Tibial artery (tissue), 4 donors: Measurements from ENCODE around the gene RCSD1.

ENCODE experiments used
- DNase-seq, 2 donors: peaks; one replicate each; pipeline ENCODE4 v3.0.0-alpha.2; 2019
- H3K27ac ChIP-seq, 2 donors: fragments of 200-600 bp; sonication (generic) in 1 of 2; 1 replicate in 1 of 2; 2 replicates in 1 of 2; pipeline ENCODE4 v1.5.1; 2018 to 2019; ENCODE audit warnings: mild to moderate bottlenecking in 1 of 2
- H3K27me3 ChIP-seq, 2 donors: fragments of 200-600 bp; sonication (generic) in 1 of 2; one replicate each; pipeline versions ENCODE4 v1.5.1 to v1.6.0; 2016 to 2019
- H3K36me3 ChIP-seq, 3 donors: fragments of 200-600 bp; sonication (generic) in 2 of 3; one replicate each; pipeline ENCODE4 v1.5.1; 2016 to 2019; ENCODE audit warnings: mild to moderate bottlenecking in 2 of 3
- H3K4me1 ChIP-seq, 4 donors: fragments of 200-600 bp; sonication (generic) in 2 of 4; 1 replicate in 3 of 4; 2 replicates in 1 of 4; pipeline ENCODE4 v1.5.1; 2016 to 2019
- H3K4me3 ChIP-seq, 2 donors: fragments of 200-600 bp; sonication (generic) in 1 of 2; 1 replicate in 1 of 2; 2 replicates in 1 of 2; pipeline ENCODE4 v1.5.1; 2018 to 2019; ENCODE audit warnings: mild to moderate bottlenecking in 2 of 2
- H3K9me3 ChIP-seq, 3 donors: fragments of 200-600 bp; sonication (generic) in 1 of 3; one replicate each; pipeline ENCODE4 v1.5.1; 2016 to 2019
- intact Hi-C: fragments of 100-400 bp; cut with DNase I; formaldehyde crosslinking; loops from one replicate; pipeline ENCODE4 v1.15.0; 2023; ENCODE audit warnings: low total_unique reads
- TF ChIP-seq, protein P1 (sequence below), 2 experiments: fragments of 200-600 bp in 1 of 2; fragments of 450-650 bp in 1 of 2; IDR thresholded peaks; one replicate each; pipeline ENCODE4 v1.5.1; 2017 to 2019; ENCODE audit warnings: antibody characterized with exemption in 2 of 2, mild to moderate bottlenecking in 1 of 2, moderate library complexity in 1 of 2

The RCSD1 gene

DNA sequence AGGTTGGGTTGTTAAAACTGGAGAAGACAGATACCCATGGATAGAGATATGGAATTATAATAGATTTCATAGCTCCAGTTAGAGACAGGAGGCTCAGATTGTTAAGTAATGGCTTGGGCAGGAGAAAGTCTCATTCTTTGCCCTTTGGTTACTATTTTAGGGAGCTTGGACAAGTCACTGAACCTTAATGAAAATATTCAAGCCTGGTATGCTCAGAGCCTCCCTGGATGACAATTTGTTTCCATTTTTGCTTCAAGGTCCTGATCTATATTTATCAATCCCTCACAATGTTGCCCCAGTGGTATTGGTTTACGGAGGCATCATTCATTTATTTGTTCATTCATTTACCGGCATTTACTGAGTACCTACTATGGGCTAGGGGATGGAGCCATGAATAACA lies 37.5 kb downstream of the RCSD1 start:
- no peak for DNase-seq
- no peak overlapping the region for H3K4me3 ChIP-seq
- H3K27me3 ChIP-seq: no peaks in the 10 kb centered on the region
- H3K4me1 ChIP-seq: peaks cover 0 to 26% (median 19%) of the 10 kb centered on the region in 4 donors
- H3K27ac ChIP-seq: no peak overlapping the region
- no peaks in the 10 kb centered on the region for H3K36me3 ChIP-seq
- no peaks in the 10 kb centered on the region for H3K9me3 ChIP-seq
- intact Hi-C loops: no loop called here
- TF ChIP-seq, protein P1, sequence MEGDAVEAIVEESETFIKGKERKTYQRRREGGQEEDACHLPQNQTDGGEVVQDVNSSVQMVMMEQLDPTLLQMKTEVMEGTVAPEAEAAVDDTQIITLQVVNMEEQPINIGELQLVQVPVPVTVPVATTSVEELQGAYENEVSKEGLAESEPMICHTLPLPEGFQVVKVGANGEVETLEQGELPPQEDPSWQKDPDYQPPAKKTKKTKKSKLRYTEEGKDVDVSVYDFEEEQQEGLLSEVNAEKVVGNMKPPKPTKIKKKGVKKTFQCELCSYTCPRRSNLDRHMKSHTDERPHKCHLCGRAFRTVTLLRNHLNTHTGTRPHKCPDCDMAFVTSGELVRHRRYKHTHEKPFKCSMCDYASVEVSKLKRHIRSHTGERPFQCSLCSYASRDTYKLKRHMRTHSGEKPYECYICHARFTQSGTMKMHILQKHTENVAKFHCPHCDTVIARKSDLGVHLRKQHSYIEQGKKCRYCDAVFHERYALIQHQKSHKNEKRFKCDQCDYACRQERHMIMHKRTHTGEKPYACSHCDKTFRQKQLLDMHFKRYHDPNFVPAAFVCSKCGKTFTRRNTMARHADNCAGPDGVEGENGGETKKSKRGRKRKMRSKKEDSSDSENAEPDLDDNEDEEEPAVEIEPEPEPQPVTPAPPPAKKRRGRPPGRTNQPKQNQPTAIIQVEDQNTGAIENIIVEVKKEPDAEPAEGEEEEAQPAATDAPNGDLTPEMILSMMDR (IDR thresholded peaks at IDR 0.05): no peak

- Histone ChIP-seq H3K27ac (no peak overlapping the region), H3K9me3 (no peaks in the 10 kb centered on the region), H3K4me1 (peaks cover 0 to 21% (median 13%) of the 10 kb centered on the region in 4 donors), H3K36me3 (no peaks in the 10 kb centered on the region), H3K27me3 (no peaks in the 10 kb centered on the region), H3K4me3 (no peak overlapping the region)
- TF ChIP-seq, protein P1 (IDR thresholded peaks at IDR 0.05): no peak
- intact Hi-C loops: no loop called here
- DNase-seq: no peak
Observed at GRCh38 chr1:167668108-167668507, 38.1 kb downstream of the RCSD1 start.

GRCh38 chr1:167669209-167670124 lies 39.4 kb downstream of the RCSD1 start:
- intact Hi-C loops: no loop called here
- Histone ChIP-seq H3K4me3 (no peak overlapping the region), H3K27ac (no peak overlapping the region), H3K36me3 (no peaks in the 10 kb centered on the region), H3K4me1 (peaks cover 0 to 7% (median 4%) of the 10 kb centered on the region in 4 donors), H3K9me3 (no peaks in the 10 kb centered on the region), H3K27me3 (no peaks in the 10 kb centered on the region)
- DNase-seq: no peak
- TF ChIP-seq, protein P1 (IDR thresholded peaks at IDR 0.05): no peak

- Histone ChIP-seq H3K27me3 (no peaks in the 10 kb centered on the region), H3K9me3 (no peaks in the 10 kb centered on the region), H3K27ac (no peak overlapping the region), H3K4me3 (no peak overlapping the region), H3K4me1 (peaks cover 0 to 6% (median 3%) of the 10 kb centered on the region in 4 donors), H3K36me3 (no peaks in the 10 kb centered on the region)
- intact Hi-C loops: no loop called here
- TF ChIP-seq, protein P1 (IDR thresholded peaks at IDR 0.05): no peak
- no peak for DNase-seq
Observed at GRCh38 chr1:167670563-167670962, 40.5 kb downstream of the RCSD1 start.

GRCh38 chr1:167671727-167672511 lies 41.9 kb downstream of the RCSD1 start:
- Histone ChIP-seq H3K36me3 (no peaks in the 10 kb centered on the region), H3K9me3 (no peaks in the 10 kb centered on the region), H3K27ac (no peak overlapping the region), H3K4me3 (no peak overlapping the region), H3K4me1 (peaks cover 0 to 1% (median 0%) of the 10 kb centered on the region in 4 donors), H3K27me3 (no peaks in the 10 kb centered on the region)
- TF ChIP-seq, protein P1 (IDR thresholded peaks at IDR 0.05): no peak
- intact Hi-C loops: no loop called here
- no peak for DNase-seq
